ENCODE data around the gene ST3GAL4.
A peak's percentile ranks its signal among the peaks of the same experiment; 100 is the strongest.

ST3GAL4 gene

GRCh38 chr11:126336138-126336541, 19.3 kb upstream of the ST3GAL4 start:
- Histone ChIP-seq H3K4me1 (ENCODE audit: insufficient read depth, low read length, poor library complexity, severe bottlenecking) (peaks cover 35% of the 10 kb centered on the region), H4K20me1 (ENCODE audit: insufficient read depth, low read length, poor library complexity, severe bottlenecking) (no peaks in the 10 kb centered on the region), H3K27me3 (ENCODE audit: insufficient read depth, low read length, poor library complexity, severe bottlenecking) (no peaks in the 10 kb centered on the region), H3K9ac (ENCODE audit: low read depth, low read length, poor library complexity, severe bottlenecking) (peak overlapping the region; percentile 50), H3K9me2 (replicated peaks; ENCODE audit: low read depth, low read length) (no peaks in the 10 kb centered on the region), H2AFZ (ENCODE audit: low read length) (no peak overlapping the region), H3K4me3 (ENCODE audit: low read length, poor library complexity, severe bottlenecking) (no peak overlapping the region), H3K9me3 (ENCODE audit: insufficient read depth, low read depth, low read length) (no peaks in the 10 kb centered on the region), H3K4me2 (ENCODE audit: low read depth, low read length, poor library complexity, severe bottlenecking) (peak overlapping the region; percentile 48), H3K79me2 (ENCODE audit: insufficient read depth, low read length) (no peaks in the 10 kb centered on the region), H3F3A (ENCODE audit: low read depth) (no peaks in the 10 kb centered on the region), H3K36me3 (ENCODE audit: insufficient read depth, low read length) (peaks cover 54% of the 10 kb centered on the region; the same call in 1 of the 2 replicates)
- TF ChIP-seq CTCF (conservative IDR thresholded peaks at IDR 0.05; ENCODE audit: low read length) (no peak), EZH2phosphoT487 (IDR thresholded peaks at IDR 0.05; ENCODE audit: borderline replicate concordance) (no peak)

- H4K20me1 ChIP-seq (ENCODE audit: insufficient read depth, low read length, poor library complexity, severe bottlenecking), result no peaks in the 10 kb centered on the region
- H3K27me3 ChIP-seq (ENCODE audit: insufficient read depth, low read length, poor library complexity, severe bottlenecking), result no peaks in the 10 kb centered on the region
- TF ChIP-seq EZH2phosphoT487 (IDR thresholded peaks at IDR 0.05; ENCODE audit: borderline replicate concordance) (no peak), CTCF (conservative IDR thresholded peaks at IDR 0.05; ENCODE audit: low read length) (no peak)
- H3K4me1 ChIP-seq (ENCODE audit: insufficient read depth, low read length, poor library complexity, severe bottlenecking), result peaks cover 40% of the 10 kb centered on the region
- no peaks in the 10 kb centered on the region for H3K9me3 ChIP-seq (ENCODE audit: insufficient read depth, low read depth, low read length)
- H2AFZ ChIP-seq (ENCODE audit: low read length), result no peak overlapping the region
- no peaks in the 10 kb centered on the region for H3F3A ChIP-seq (ENCODE audit: low read depth)
- peak overlapping the region; percentile 48 for H3K4me2 ChIP-seq (ENCODE audit: low read depth, low read length, poor library complexity, severe bottlenecking)
- peaks cover 48% of the 10 kb centered on the region; the same call in 1 of the 2 replicates for H3K36me3 ChIP-seq (ENCODE audit: insufficient read depth, low read length)
- no peaks in the 10 kb centered on the region for H3K9me2 ChIP-seq (replicated peaks; ENCODE audit: low read depth, low read length)
- H3K9ac ChIP-seq (ENCODE audit: low read depth, low read length, poor library complexity, severe bottlenecking), result peak overlapping the region; percentile 50
- no peak overlapping the region for H3K4me3 ChIP-seq (ENCODE audit: low read length, poor library complexity, severe bottlenecking)
- H3K79me2 ChIP-seq (ENCODE audit: insufficient read depth, low read length), result no peaks in the 10 kb centered on the region
Measured at GRCh38 chr11:126336671-126337101, 18.8 kb upstream of the ST3GAL4 start.

- Histone ChIP-seq H3K36me3 (ENCODE audit: insufficient read depth, low read length) (peaks cover 44% of the 10 kb centered on the region; the same call in 1 of the 2 replicates), H3K4me2 (ENCODE audit: low read depth, low read length, poor library complexity, severe bottlenecking) (peak overlapping the region; percentile 48), H4K20me1 (ENCODE audit: insufficient read depth, low read length, poor library complexity, severe bottlenecking) (no peaks in the 10 kb centered on the region), H3K9me2 (replicated peaks; ENCODE audit: low read depth, low read length) (no peaks in the 10 kb centered on the region), H2AFZ (ENCODE audit: low read length) (no peak overlapping the region), H3K4me3 (ENCODE audit: low read length, poor library complexity, severe bottlenecking) (no peak overlapping the region), H3K27me3 (ENCODE audit: insufficient read depth, low read length, poor library complexity, severe bottlenecking) (no peaks in the 10 kb centered on the region), H3F3A (ENCODE audit: low read depth) (no peaks in the 10 kb centered on the region; the same call in 1 of the 2 replicates), H3K4me1 (ENCODE audit: insufficient read depth, low read length, poor library complexity, severe bottlenecking) (peaks cover 44% of the 10 kb centered on the region), H3K9ac (ENCODE audit: low read depth, low read length, poor library complexity, severe bottlenecking) (peak overlapping the region; percentile 50), H3K9me3 (ENCODE audit: insufficient read depth, low read depth, low read length) (no peaks in the 10 kb centered on the region), H3K79me2 (ENCODE audit: insufficient read depth, low read length) (no peaks in the 10 kb centered on the region)
- TF ChIP-seq CTCF (conservative IDR thresholded peaks at IDR 0.05; ENCODE audit: low read length), result no peak
- no peak for TF ChIP-seq EZH2phosphoT487 (IDR thresholded peaks at IDR 0.05; ENCODE audit: borderline replicate concordance)
Measured at GRCh38 chr11:126337126-126337473, 18.4 kb upstream of the ST3GAL4 start.
